Fibroblast of lung (primary cell): Measurements from ENCODE around the gene MINDY3. TPM values are rescaled to one million over a fixed set of nuclear protein-coding genes. Genes with fewer than 3 reads are reported as not detected.
"Not testable (repeated sequence)": the region's sequence is repeated elsewhere in the genome, so short reads cannot be mapped to it uniquely, and the experiment has no call there.

Experiments used
- DNase-seq, 2 donors: peaks; one replicate each; pipeline versions ENCODE4 v3.0.0 to v3.0.0-alpha.2; 2010; ENCODE audit warnings: low read depth in 2 of 2
- H2AFZ ChIP-seq: 2 replicates; pipeline ENCODE4 v1.5.1; 2012; ENCODE audit warnings: low read length, control low read depth, inconsistent platforms
- H3K27ac ChIP-seq: 2 replicates; pipeline ENCODE4 v1.5.1; 2011; ENCODE audit warnings: low read length, control low read depth; ENCODE audit not compliant: insufficient read depth
- H3K27me3 ChIP-seq: 2 replicates; pipeline ENCODE4 v1.5.1; 2011; ENCODE audit warnings: mild to moderate bottlenecking, low read length; ENCODE audit not compliant: control insufficient read depth, insufficient read depth
- H3K36me3 ChIP-seq: 2 replicates; pipeline ENCODE4 v1.5.1; 2011; ENCODE audit warnings: low read length; ENCODE audit not compliant: control insufficient read depth, insufficient read depth
- H3K4me1 ChIP-seq: 2 replicates; pipeline ENCODE4 v1.5.1; 2011; ENCODE audit warnings: low read length; ENCODE audit not compliant: control insufficient read depth, insufficient read depth; ENCODE audit errors: extremely low read depth
- H3K4me2 ChIP-seq: 2 replicates; pipeline ENCODE4 v1.5.1; 2011; ENCODE audit warnings: low read length, control low read depth; ENCODE audit not compliant: insufficient read depth; ENCODE audit errors: extremely low read depth
- H3K4me3 ChIP-seq, 4 experiments: fragments of 200-600 bp in 1 of 4; sonication (generic) in 1 of 4; replicated peaks in 1 of 4; 2 replicates each; pipeline ENCODE4 v1.5.1; 2011 to 2016; ENCODE audit warnings: low read length in 4 of 4, low read depth in 3 of 4, mild to moderate bottlenecking in 3 of 4, control low read depth in 2 of 4, inconsistent platforms in 1 of 4, mixed read lengths in 1 of 4; ENCODE audit not compliant: insufficient read depth in 1 of 4; ENCODE audit errors: control extremely low read depth in 1 of 4
- H3K79me2 ChIP-seq: 2 replicates; pipeline ENCODE4 v1.5.1; 2012; ENCODE audit warnings: mild to moderate bottlenecking, low read length, inconsistent platforms; ENCODE audit not compliant: control insufficient read depth, insufficient read depth
- H3K9ac ChIP-seq: 2 replicates; pipeline ENCODE4 v1.5.1; 2011; ENCODE audit warnings: mild to moderate bottlenecking, low read length, control low read depth; ENCODE audit not compliant: insufficient read depth
- H3K9me3 ChIP-seq: 2 replicates; pipeline ENCODE4 v1.5.1; 2012; ENCODE audit warnings: low read depth, low read length; ENCODE audit not compliant: control insufficient read depth, insufficient read depth
- H4K20me1 ChIP-seq: 2 replicates; pipeline ENCODE4 v1.5.1; 2011; ENCODE audit warnings: low read length; ENCODE audit not compliant: control insufficient read depth, insufficient read depth; ENCODE audit errors: extremely low read depth
- CTCF ChIP-seq, 2 donors: IDR thresholded peaks in 1 of 2; conservative IDR thresholded peaks in 1 of 2; 1 replicate in 1 of 2; 2 replicates in 1 of 2; pipeline ENCODE4 v1.5.1; 2011 to 2012; ENCODE audit warnings: low read length in 2 of 2, control low read depth in 1 of 2, inconsistent platforms in 1 of 2, low read depth in 1 of 2, mild to moderate bottlenecking in 1 of 2
- EZH2 ChIP-seq: IDR thresholded peaks from 2 replicates; pipeline ENCODE4 v1.5.1; 2012; ENCODE audit warnings: low read length, control low read depth, mild to moderate bottlenecking; ENCODE audit errors: missing control alignments
- polyA plus RNA-seq, 2 donors: library from polyadenylated mRNA; depleted of rRNA in 1 of 2; stranded (reverse) in 1 of 2; unstranded in 1 of 2; fragments of >200 nt; gene quantifications; 2 replicates each; pipeline ENCODE4 v1.2.1, GENCODE V29; 2011 to 2012; ENCODE audit warnings: missing spikeins in 1 of 2
- total RNA-seq: library from RNA; depleted of rRNA; stranded (reverse); fragments of >200 nt; gene quantifications from 2 replicates; pipeline ENCODE4 v1.2.1, GENCODE V29; 2014

Gene MINDY3
- total and polyA plus RNA-seq, 2 donors (not counting 1 experiment from before 2014, with no cell fraction given), result 30.6 to 37.5 TPM

- no peak overlapping the region for H3K4me3 ChIP-seq
- H3K4me2 ChIP-seq, result no peak overlapping the region
- H2AFZ ChIP-seq, result no peak overlapping the region
- peaks cover 2% of the 10 kb centered on the region for H3K27me3 ChIP-seq
- no peaks in the 10 kb centered on the region for H3K36me3 ChIP-seq
- H3K4me1 ChIP-seq, result no peaks in the 10 kb centered on the region
- no peaks in the 10 kb centered on the region for H3K9me3 ChIP-seq
- H3K79me2 ChIP-seq, result no peaks in the 10 kb centered on the region
- no peaks in the 10 kb centered on the region for H4K20me1 ChIP-seq
- no peak overlapping the region for H3K27ac ChIP-seq
- H3K9ac ChIP-seq, result no peak overlapping the region
- no peak for TF ChIP-seq EZH2
- TF ChIP-seq CTCF (conservative IDR thresholded peaks at IDR 0.05 in 1 of 2, IDR thresholded peaks at IDR 0.05 in 1 of 2; ENCODE audit: low read depth in 1 of 2, low read length in 2 of 2), result no peak
- no peak for DNase-seq
These were observed 17.7 kb upstream of the MINDY3 start for GRCh38 chr10:15877836-15878576.

GRCh38 chr10:15876274-15876673 is 16.0 kb upstream of the MINDY3 start:
- not testable (repeated sequence) for H3K36me3 ChIP-seq, DNase-seq, H2AFZ ChIP-seq, H3K4me2 ChIP-seq, H3K9me3 ChIP-seq, H3K79me2 ChIP-seq, H3K4me3 ChIP-seq, H3K27me3 ChIP-seq, H3K4me1 ChIP-seq, H4K20me1 ChIP-seq, H3K27ac ChIP-seq, H3K9ac ChIP-seq

- H3K27me3 ChIP-seq, H3K4me2 ChIP-seq, H3K9me3 ChIP-seq, H3K79me2 ChIP-seq, DNase-seq, H3K4me1 ChIP-seq, H3K9ac ChIP-seq, H4K20me1 ChIP-seq, H3K4me3 ChIP-seq, H3K36me3 ChIP-seq, H3K27ac ChIP-seq, H2AFZ ChIP-seq: not testable (repeated sequence)
These were observed 12.3 kb upstream of the MINDY3 start for GRCh38 chr10:15872645-15873044.

- TF ChIP-seq EZH2 (no peak), CTCF (conservative IDR thresholded peaks at IDR 0.05 in 1 of 2, IDR thresholded peaks at IDR 0.05 in 1 of 2; ENCODE audit: low read depth in 1 of 2, low read length in 2 of 2) (no peak)
- no peak overlapping the region for H3K4me2 ChIP-seq
- no peak overlapping the region for H2AFZ ChIP-seq
- no peaks in the 10 kb centered on the region for H3K4me1 ChIP-seq
- no peak overlapping the region for H3K9ac ChIP-seq
- H3K4me3 ChIP-seq, result no peak overlapping the region
- no peaks in the 10 kb centered on the region for H3K79me2 ChIP-seq
- H3K27ac ChIP-seq, result no peak overlapping the region
- H3K27me3 ChIP-seq, result no peaks in the 10 kb centered on the region
- no peaks in the 10 kb centered on the region for H3K9me3 ChIP-seq
- H4K20me1 ChIP-seq, result no peaks in the 10 kb centered on the region
- H3K36me3 ChIP-seq, result no peaks in the 10 kb centered on the region
- no peak for DNase-seq
These were observed 11.5 kb upstream of the MINDY3 start for GRCh38 chr10:15871823-15872222.
